HG03575 (cell line): ENCODE data around the gene SEC24B.
A peak's percentile ranks its signal among the peaks of the same experiment; 100 is the strongest.
"Not testable (repeated sequence)": the region's sequence is repeated elsewhere in the genome, so short reads cannot be mapped to it uniquely, and the experiment has no call there.

Experiments used
- ATAC-seq: cut with Tn5 transposase; IDR thresholded peaks from one replicate; pipeline ENCODE4 v1.9.1; 2021; ENCODE audit not compliant: unreplicated experiment, insufficient number of reproducible peaks, low FRiP score; ENCODE audit errors: extremely low read depth

Gene SEC24B

DNA sequence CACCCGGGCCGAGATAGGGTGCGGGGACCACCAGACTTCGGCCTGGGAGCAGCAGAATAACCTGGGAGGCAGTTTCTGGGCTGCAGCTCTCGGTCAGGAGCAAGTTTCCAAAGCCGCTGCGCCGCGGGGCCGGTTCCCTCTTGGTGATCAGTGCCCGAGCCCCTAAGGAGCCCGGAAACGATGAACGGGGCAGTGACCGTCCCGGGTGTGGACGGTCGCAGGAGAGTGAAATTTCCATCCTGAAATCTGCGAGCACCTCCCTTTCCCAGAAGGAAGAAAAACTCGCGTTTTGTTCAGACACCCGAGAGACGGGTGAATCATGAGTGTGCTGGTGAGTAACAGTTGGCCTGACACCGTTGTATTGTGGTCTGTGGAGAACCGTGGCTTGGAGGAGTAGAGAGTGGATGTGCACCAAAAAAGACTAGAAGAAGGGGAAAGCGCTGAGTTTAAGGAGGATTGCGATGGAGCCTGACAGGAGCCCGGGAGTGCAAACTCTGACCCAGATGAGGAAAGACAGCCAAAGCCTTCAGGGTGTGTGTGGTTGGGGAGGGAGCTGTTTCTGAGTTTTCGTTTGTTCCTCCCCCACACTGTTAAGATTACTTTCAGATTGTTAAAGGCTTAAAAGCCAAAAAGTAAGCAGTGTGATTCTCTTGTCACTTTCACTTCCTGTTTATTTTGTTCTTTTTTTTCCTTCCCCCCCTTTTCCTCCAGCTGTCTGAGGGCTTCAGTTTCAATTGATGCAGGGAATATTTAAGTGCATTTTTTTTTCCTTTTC is 127.3 kb downstream of the SEC24B start:
- peak; percentile 44 for ATAC-seq

DNA sequence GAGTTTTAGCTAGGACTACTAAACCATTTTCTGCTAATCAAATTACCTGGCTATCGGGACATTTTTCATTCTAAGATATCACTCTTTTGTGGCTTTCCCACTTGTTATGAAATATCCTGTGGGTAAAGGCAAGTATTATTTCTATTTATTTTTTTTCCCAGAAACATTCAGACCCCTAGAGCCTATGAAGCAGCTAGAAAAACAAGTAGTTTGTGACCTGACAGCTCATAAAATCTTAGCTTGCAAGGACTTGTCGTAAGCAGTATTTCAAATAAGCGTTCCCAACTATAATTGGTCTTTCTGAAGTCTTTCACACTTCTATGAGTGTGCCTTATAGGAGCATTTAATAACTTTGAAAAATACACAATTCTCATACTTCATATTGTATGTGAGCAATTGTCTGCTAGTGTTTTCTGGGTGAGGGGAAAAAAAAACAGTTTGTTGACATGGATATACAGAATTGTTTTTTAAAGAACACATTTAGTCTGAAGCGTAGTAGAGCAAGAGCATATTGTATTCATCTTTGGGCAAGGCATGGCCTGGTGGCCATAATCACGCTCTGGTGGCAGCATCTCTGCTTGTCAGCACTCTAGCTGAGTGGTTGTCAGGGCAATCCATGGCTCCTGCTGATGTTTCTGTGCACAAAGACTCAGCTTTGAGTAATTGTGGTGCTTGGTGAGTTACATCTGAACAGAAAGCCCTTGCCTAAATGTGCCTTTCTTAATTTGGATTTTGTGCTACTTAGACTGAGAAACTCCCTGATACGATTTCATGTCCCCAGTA is 129.0 kb downstream of the SEC24B start:
- no peak for ATAC-seq

DNA sequence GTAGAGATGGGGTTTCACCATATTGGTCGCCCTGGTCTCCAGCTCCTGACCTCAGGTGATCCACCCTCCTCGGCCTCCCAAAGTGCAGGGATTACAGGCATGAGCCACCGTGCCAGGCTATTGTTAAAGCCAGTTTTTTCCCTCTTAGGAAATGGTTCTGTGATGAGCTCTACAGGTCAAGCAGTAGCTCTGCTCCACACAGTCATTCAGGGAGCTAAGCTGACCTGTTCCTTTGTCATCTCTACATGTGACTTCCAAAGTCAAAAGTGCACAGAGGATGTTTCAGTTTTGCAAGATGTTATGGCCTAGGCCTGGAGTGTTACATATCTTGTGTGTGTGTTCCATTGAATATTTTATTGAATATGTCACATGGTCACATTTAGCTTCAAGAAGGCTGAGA is 137.9 kb downstream of the SEC24B start:
- no peak for ATAC-seq

DNA sequence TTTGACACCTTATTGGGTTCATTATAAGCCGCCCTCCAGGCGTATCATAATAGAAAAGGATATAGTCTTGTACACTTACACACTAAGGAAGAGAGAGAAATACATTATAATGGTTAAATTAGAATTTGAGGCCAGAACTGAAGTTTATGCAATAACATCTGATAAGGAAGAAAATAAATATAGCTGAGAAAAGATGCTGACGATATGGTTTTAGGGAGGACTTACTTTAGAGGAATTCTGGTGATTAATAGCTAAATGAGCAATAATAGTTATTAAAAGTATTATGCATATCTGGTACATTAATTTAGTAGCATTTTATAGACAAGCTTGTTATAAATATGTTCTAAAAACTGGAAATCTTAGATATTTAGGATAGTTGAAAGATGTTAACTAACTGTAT is 138.5 kb downstream of the SEC24B start:
- no peak for ATAC-seq

DNA sequence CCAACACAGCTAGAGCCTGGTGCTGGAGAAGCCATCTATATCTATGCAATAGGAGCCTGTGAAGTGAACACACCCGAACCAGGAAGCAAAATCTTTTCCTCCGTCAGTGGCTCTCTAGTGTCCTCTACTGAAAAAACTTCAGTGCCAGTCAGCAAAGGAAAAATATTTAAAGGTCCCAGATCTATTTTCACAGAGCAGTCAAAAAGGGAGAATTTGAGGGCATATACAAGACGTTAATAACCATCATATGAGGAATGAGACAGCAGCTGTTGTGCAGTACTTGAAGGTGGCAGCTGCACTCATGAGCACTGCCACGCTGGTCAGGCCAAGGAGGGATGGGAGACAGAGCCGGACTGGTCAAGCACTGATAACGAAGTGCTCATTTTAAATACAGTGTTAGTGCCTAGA is 140.8 kb downstream of the SEC24B start:
- ATAC-seq, result no peak

DNA sequence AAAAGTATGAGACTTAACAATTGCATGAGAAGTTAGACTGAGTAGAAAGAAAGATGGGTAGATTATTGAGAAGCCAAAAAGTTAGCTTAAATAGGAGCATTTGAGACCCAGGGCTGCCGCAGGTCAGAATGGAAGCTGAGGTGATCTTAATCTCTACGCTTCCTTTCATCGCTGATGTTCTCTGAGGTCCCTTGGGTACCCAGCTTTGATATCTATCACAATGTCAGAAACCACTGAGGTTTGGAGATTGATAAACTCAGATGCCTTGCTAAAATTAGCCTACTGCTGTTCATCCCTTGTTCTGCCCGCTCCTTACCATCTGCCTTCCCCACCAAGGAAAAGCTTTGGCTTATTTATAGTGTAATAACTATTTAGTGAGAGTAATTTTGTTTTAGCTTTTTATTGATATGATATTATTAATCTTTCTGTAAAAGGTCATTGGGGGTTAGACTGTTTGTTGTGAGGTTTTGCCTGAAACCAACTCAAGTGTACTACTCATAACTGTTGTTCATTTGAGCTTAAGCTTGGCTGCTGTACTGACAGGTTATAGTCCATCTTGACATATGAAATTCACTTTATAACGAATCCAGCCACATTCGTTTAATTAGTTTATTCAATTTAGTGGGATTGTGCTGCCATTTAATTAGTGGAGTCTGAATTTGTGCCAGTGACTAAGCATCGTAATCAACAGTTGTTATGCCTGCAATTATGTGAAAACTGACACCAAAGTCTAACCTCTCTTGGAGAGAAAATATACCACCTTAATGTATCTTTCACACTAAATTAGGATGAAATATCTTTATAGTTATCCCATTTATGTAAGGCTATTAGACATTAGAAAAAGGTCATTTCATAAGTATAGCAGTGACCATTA is 141.6 kb downstream of the SEC24B start:
- no peak for ATAC-seq

DNA sequence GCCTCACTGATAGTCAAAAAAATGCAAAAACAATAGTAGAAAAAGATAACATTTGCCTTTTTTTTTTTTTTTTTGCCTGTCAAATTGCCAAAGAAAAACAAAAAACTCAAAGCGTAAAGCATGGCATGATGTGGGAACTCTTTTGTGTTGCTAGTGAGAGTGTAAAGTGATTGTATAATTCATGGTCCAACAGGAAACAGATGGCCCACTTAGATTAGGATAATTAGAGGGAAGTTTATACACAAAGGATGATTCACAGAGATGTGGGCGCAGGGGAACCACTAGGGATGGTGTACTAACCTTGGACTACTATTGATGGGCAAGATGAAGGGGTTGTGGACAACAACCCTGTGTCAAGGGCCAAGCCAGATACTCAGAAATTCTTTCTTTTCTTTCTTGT is 142.8 kb downstream of the SEC24B start:
- ATAC-seq, result no peak

DNA sequence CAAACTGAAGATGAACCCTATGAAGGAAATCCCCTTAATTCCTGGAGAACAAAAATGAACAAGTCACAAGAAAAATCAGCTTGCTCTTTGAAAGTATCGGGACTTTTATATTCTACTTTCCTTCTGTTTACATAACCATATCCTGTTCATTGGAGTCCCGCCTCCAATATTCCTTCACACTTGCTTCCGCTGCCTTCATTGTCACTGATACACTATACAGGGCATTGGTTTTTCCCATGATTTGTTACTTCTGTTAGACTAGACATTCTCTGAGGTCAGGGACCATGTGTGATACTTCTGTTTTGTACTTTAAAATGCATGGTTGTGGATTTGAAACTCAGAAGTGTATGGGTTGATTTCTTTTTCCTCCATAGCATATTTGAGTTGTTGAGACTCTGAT is 145.2 kb downstream of the SEC24B start:
- no peak for ATAC-seq

DNA sequence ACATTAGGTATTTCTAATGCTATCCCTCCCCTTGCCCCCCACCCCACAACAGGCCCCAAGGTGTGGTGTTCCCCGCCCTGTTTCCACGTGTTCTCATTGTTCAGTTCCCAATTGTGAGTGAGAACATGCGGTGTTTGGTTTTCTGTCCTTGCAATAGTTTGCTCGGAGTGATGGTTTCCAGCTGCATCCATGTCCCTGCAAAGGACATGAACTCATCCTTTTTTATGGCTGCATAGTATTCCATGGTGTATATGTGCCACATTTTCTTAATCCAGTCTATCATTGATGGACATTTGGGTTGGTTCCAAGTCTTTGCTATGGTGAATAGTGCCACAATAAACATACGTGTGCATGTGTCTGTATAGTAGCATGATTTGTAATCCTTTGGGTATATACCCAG is 146.4 kb downstream of the SEC24B start:
- not testable (repeated sequence) for ATAC-seq

DNA sequence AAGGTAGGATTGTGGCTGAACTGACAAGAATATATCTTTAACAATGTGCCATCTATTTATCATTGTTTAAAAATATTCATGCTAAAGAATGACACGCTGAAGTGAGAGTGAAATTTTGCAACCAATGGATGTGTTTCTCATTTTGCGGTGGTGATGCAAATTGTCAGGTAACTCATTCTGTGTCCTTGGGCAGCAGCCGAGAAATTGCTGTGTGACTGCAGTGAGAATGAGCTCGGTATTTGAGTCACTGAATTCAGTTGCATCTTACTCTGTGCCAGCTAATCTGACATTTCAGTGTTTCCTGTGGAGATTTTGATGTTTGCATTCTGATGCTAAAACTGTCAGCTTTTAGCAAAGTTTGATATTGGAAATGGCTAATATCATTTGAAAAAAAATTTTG is 154.6 kb downstream of the SEC24B start:
- peak; percentile 93 for ATAC-seq

DNA sequence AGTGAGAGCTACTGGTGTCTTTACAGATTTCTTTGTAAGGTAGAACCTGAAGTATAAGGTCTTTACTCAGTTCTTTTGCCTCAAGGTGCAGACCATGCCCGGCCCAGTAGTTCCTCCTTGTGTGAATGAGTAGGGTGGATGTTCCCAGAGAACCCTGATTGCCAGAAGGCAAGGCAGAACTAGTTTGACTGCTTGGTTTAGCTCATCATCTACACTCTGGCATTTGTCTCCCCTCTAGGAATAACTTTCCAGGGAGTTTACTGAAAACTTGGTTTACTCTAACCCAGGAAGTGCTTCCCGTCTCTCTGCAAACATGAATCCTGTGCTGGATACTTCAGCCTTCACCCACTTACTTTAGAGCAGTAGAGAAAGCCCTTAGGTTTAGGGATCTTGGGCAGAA is 155.5 kb downstream of the SEC24B start:
- ATAC-seq, result no peak

DNA sequence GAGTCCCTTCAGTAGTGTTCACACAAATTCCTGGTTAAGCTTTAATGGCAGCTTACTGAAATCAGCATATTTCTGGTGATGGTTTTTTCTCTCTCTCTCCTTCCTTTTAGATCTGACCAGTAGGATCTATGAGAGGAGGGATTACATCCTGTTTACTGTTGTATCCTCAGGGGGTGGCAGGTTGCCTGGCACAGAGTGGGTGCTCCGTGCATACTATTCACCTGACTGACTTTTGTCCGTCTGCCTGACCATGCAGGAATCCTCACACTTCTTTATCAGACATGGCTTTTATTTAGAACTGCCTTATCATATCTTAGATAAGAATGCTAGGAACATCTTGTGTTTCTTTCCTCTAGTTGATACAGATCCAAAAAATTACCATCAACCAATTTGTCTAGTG is 156.0 kb downstream of the SEC24B start:
- ATAC-seq, result no peak
